WTC11 (cell line): ENCODE measurements around the gene C1orf226. TPM values are rescaled to one million over a fixed set of nuclear protein-coding genes. Genes with fewer than 3 reads are reported as not detected.

Experiments
- ATAC-seq: fragments of 200-7000 bp; cut with Tn5 transposase; 2 replicates; pipeline ENCODE4 v1.10.0; 2021; ENCODE audit warnings: mild to moderate bottlenecking, moderate library complexity
- CTCF ChIA-PET: fragments of 300-600 bp; sonication (Branson Sonifier 250); formaldehyde crosslinking; loops from one replicate; lab custom pipeline; 2021; ENCODE audit warnings: antibody characterized with exemption; lab: Charles Lee
- POLR2A ChIA-PET: fragments of 350-600 bp; sonication (Branson Sonifier 250); formaldehyde crosslinking; loops from one replicate; lab custom pipeline; 2021; ENCODE audit warnings: antibody characterized with exemption; lab: Charles Lee
- DNase-seq: peaks from one replicate; pipeline ENCODE4 v3.0.0; 2021; ENCODE audit warnings: low spot score
- H3K27ac Mint-ChIP-seq: 2 replicates; pipeline ENCODE4 v1.8.0; 2021; ENCODE audit warnings: mixed read lengths
- H3K27me3 Mint-ChIP-seq: 2 replicates; pipeline ENCODE4 v1.8.0; 2021; ENCODE audit warnings: low read depth, mild to moderate bottlenecking, moderate library complexity, mixed read lengths
- H3K36me3 Mint-ChIP-seq: 2 replicates; pipeline ENCODE4 v1.8.0; 2021; ENCODE audit warnings: mixed read lengths
- H3K4me1 Mint-ChIP-seq: 2 replicates; pipeline ENCODE4 v1.8.0; 2022; ENCODE audit warnings: mixed read lengths
- H3K4me3 Mint-ChIP-seq: 2 replicates; pipeline ENCODE4 v1.8.0; 2021; ENCODE audit warnings: mild to moderate bottlenecking, moderate library complexity, mixed read lengths
- H3K9me3 Mint-ChIP-seq: 2 replicates; pipeline ENCODE4 v1.8.0; 2021; ENCODE audit warnings: mixed read lengths
- CBFB ChIP-seq: sonication (generic); formaldehyde crosslinking; IDR thresholded peaks from 2 replicates; pipeline ENCODE4 v1.8.1; 2022; ENCODE audit warnings: mild to moderate bottlenecking, low read depth, missing genetic modification reagents
- CDX4 ChIP-seq: fragments of 250-450 bp; sonication (Bioruptor Pico); IDR thresholded peaks from 2 replicates; pipeline ENCODE4 v1.9.0; 2021; ENCODE audit warnings: moderate library complexity, mild to moderate bottlenecking, inconsistent platforms, borderline replicate concordance
- FOXP1 ChIP-seq: sonication (generic); formaldehyde crosslinking; IDR thresholded peaks from 2 replicates; pipeline ENCODE4 v1.8.0; 2022; ENCODE audit warnings: missing genetic modification reagents, mild to moderate bottlenecking, moderate library complexity, borderline replicate concordance
- GTF2I ChIP-seq: fragments of 250-450 bp; sonication (Bioruptor Pico); conservative IDR thresholded peaks from 2 replicates; pipeline ENCODE4 v1.4.0; 2021; ENCODE audit warnings: mild to moderate bottlenecking
- KAT7 ChIP-seq: sonication (generic); formaldehyde crosslinking; IDR thresholded peaks from 2 replicates; pipeline ENCODE4 v1.8.1; 2023; ENCODE audit warnings: missing genetic modification reagents, mild to moderate bottlenecking, borderline replicate concordance
- NR1H2 ChIP-seq: sonication (generic); formaldehyde crosslinking; IDR thresholded peaks from 2 replicates; pipeline ENCODE4 v1.9.0; 2021; ENCODE audit warnings: mild to moderate bottlenecking, moderate library complexity, missing genetic modification reagents
- PRDM15 ChIP-seq: sonication (generic); formaldehyde crosslinking; IDR thresholded peaks from 2 replicates; pipeline ENCODE4 v1.8.0; 2022; ENCODE audit warnings: missing genetic modification reagents
- RELA ChIP-seq: sonication (generic); formaldehyde crosslinking; IDR thresholded peaks from 2 replicates; pipeline ENCODE4 v1.8.1; 2022; ENCODE audit warnings: missing genetic modification reagents, mild to moderate bottlenecking, borderline replicate concordance
- SMAD3 ChIP-seq: sonication (generic); formaldehyde crosslinking; IDR thresholded peaks from 2 replicates; pipeline ENCODE4 v1.8.0; 2022; ENCODE audit warnings: missing genetic modification reagents, mild to moderate bottlenecking, borderline replicate concordance
- ZNF263 ChIP-seq: sonication (generic); formaldehyde crosslinking; IDR thresholded peaks from 2 replicates; pipeline ENCODE4 v1.8.1; 2022; ENCODE audit warnings: low read depth, mild to moderate bottlenecking, moderate library complexity, missing genetic modification reagents
- ZNF512 ChIP-seq: sonication (generic); formaldehyde crosslinking; IDR thresholded peaks from 2 replicates; pipeline ENCODE4 v1.8.1; 2022; ENCODE audit warnings: missing genetic modification reagents, borderline replicate concordance
- ZNF532 ChIP-seq: fragments of 250-450 bp; sonication (Bioruptor Pico); IDR thresholded peaks from 2 replicates; pipeline ENCODE4 v1.9.0; 2021; ENCODE audit warnings: mild to moderate bottlenecking, borderline replicate concordance
- ZNF671 ChIP-seq: fragments of 250-450 bp; sonication (Bioruptor Pico); IDR thresholded peaks from 2 replicates; pipeline ENCODE4 v1.8.0; 2021; ENCODE audit warnings: mild to moderate bottlenecking
- total RNA-seq: library from RNA; stranded (reverse); gene quantifications from 3 replicates; pipeline ENCODE4 v1.2.3, GENCODE V29; 2021

C1orf226 gene
- total RNA-seq, 1 experiment from 2014 or later, result 21.4 TPM

- H3K9me3 Mint-ChIP-seq, result no peaks in the 10 kb centered on the region
- TF ChIP-seq GTF2I (CRISPR knock-in tag), result no peak
- TF ChIP-seq PRDM15 (CRISPR knock-in tag), result no peak
- no peak for TF ChIP-seq SMAD3 (CRISPR knock-in tag)
- no peak for TF ChIP-seq ZNF512 (CRISPR knock-in tag)
- no peak for TF ChIP-seq ZNF263 (CRISPR knock-in tag)
- no peak for TF ChIP-seq FOXP1 (CRISPR knock-in tag)
- no peak for TF ChIP-seq KAT7
- TF ChIP-seq RELA (CRISPR knock-in tag), result no peak
- TF ChIP-seq, all 79 proteins: peak for 0
- no peak overlapping the region for H3K4me3 Mint-ChIP-seq
- H3K27me3 Mint-ChIP-seq, result no peaks in the 10 kb centered on the region
- POLR2A ChIA-PET, result no interaction called here
- CTCF ChIA-PET, result interaction anchor here (0.9 to 3.8 kb wide), 5 partner anchors 32 to 366 kb away, joined by 3 to 50 read pairs (median 6); partner anchors contain the start of gene OLFML2B
- DNase-seq (no peak), ATAC-seq (no peak)
- no peak overlapping the region for H3K27ac Mint-ChIP-seq
- peaks cover 23% of the 10 kb centered on the region for H3K4me1 Mint-ChIP-seq
- peaks cover 4% of the 10 kb centered on the region for H3K36me3 Mint-ChIP-seq
These were observed 8.4 kb downstream of the C1orf226 start for GRCh38 chr1:162389971-162390370.

- ATAC-seq (no peak), DNase-seq (no peak)
- Mint-ChIP-seq H3K4me3 (no peak overlapping the region), H3K27ac (no peak overlapping the region), H3K9me3 (no peaks in the 10 kb centered on the region), H3K36me3 (no peaks in the 10 kb centered on the region), H3K27me3 (no peaks in the 10 kb centered on the region), H3K4me1 (peaks cover 23% of the 10 kb centered on the region)
- ChIA-PET POLR2A (no interaction called here), CTCF (interaction anchor here (0.5 to 3.8 kb wide), 6 partner anchors 30 to 367 kb away, joined by 4 to 50 read pairs (median 6); partner anchors contain the start of gene OLFML2B)
- TF ChIP-seq ZNF671 (CRISPR knock-in tag) (no peak), NR1H2 (CRISPR knock-in tag) (no peak), CDX4 (CRISPR knock-in tag) (no peak), CBFB (CRISPR knock-in tag) (no peak), ZNF532 (CRISPR knock-in tag) (no peak)
These were observed 9.1 kb downstream of the C1orf226 start for GRCh38 chr1:162390396-162391185.
